AG09309 (cell line): ENCODE results near the gene RERE.

ENCODE experiments used
- DNase-seq: peaks from one replicate; pipeline ENCODE4 v3.0.0-alpha.2; 2010; ENCODE audit warnings: low read depth
- H3K4me3 ChIP-seq: 2 replicates; pipeline ENCODE4 v1.5.1; 2011; ENCODE audit warnings: mild to moderate bottlenecking, low read depth, low read length, moderate library complexity; ENCODE audit not compliant: control insufficient read depth
- CTCF ChIP-seq: IDR thresholded peaks from 2 replicates; pipeline ENCODE4 v1.5.1; 2011; ENCODE audit warnings: mild to moderate bottlenecking, low read depth, low read length, inconsistent platforms; ENCODE audit not compliant: insufficient read depth, control insufficient read depth; ENCODE audit errors: missing control alignments

RERE gene

GRCh38 chr1:8643542-8644536, 173.6 kb downstream of the RERE start:
- no peak overlapping the region for H3K4me3 ChIP-seq
- TF ChIP-seq CTCF, result no peak
- no peak for DNase-seq

GRCh38 chr1:8642114-8642513, 175.3 kb downstream of the RERE start:
- DNase-seq, result no peak
- TF ChIP-seq CTCF, result no peak
- H3K4me3 ChIP-seq, result no peak overlapping the region

- H3K4me3 ChIP-seq, result no peak overlapping the region
- TF ChIP-seq CTCF, result no peak
- no peak for DNase-seq
These were observed 176.0 kb downstream of the RERE start for GRCh38 chr1:8641377-8641997.

GRCh38 chr1:8640950-8641349, 176.5 kb downstream of the RERE start:
- no peak overlapping the region for H3K4me3 ChIP-seq
- no peak for DNase-seq
- TF ChIP-seq CTCF, result no peak

GRCh38 chr1:8639148-8639547, 178.3 kb downstream of the RERE start:
- no peak overlapping the region for H3K4me3 ChIP-seq
- TF ChIP-seq CTCF, result no peak
- DNase-seq, result no peak

GRCh38 chr1:8633741-8634501, 183.5 kb downstream of the RERE start:
- H3K4me3 ChIP-seq, result no peak overlapping the region
- TF ChIP-seq CTCF, result no peak
- no peak for DNase-seq
